ENCODE results near the gene SLIT1.

DNA sequence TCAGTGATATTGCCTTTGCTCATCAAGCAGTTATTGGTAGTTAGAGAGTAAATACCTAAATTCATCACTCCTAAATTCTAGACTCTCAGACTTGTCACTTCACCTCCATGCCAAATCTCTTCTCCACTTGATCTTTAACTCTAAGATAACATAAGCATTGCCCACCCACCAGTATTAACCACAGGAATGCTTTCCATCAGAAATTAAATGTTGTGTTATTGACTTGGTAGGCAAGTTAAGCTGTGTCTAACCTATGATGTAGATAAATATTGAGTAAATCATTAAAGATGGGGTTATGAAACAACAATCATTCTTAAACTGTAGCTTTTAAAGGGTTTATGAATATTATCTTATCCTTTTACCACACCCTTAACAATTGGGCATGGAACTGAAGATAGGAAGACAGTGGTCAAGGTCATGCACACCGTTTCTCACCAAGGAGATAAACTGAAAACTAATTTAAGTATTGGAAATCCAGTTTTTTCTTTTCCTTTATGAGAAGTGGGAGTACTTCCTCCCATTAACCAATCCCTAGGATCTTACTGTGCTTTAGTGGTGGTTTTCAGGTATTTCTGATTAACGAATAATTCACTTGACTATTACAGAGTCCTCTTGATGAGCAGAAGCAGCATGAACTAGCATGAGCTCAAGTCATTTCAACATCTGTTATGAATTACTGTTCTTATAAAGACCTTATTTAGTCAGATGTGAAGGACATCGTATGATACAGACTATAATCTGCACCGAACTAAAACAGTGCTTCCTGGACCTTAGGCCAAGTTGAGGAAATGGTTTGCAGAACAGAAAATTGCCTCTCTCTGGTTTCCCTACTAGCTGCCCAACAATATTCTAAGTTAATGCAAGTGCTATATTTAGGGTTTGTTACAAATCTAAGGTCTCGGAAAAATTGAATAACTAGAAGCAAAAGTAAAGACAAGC, 211.7 kb downstream of the SLIT1 start:
- TF ChIP-seq POLR2A (IDR thresholded peaks at IDR 0.05): no peak
- no peak for TF ChIP-seq CTCF (IDR thresholded peaks at IDR 0.05)

Data from adrenal gland (tissue), 5 donors.